Erythroblast (primary cell): Measurements from ENCODE around the gene SLC19A1.

ENCODE experiments used
- GATA1 ChIP-seq: IDR thresholded peaks from 2 replicates; pipeline ENCODE4 v1.6.1; 2011; ENCODE audit warnings: low read depth, mild to moderate bottlenecking, control low read depth, low read length, moderate library complexity
- POLR2A ChIP-seq: IDR thresholded peaks from 2 replicates; pipeline ENCODE4 v1.6.1; 2011; ENCODE audit warnings: mild to moderate bottlenecking, low read length

GRCh38 chr21:45555557-45556301 lies 13.5 kb upstream of the SLC19A1 start:
- TF ChIP-seq POLR2A (no peak), GATA1 (no peak)
